ENCODE measurements around the gene FAM120AOS.

GRCh38 chr9:93440896-93441580, 12.3 kb downstream of the FAM120AOS start:
- TF ChIP-seq, protein P1, sequence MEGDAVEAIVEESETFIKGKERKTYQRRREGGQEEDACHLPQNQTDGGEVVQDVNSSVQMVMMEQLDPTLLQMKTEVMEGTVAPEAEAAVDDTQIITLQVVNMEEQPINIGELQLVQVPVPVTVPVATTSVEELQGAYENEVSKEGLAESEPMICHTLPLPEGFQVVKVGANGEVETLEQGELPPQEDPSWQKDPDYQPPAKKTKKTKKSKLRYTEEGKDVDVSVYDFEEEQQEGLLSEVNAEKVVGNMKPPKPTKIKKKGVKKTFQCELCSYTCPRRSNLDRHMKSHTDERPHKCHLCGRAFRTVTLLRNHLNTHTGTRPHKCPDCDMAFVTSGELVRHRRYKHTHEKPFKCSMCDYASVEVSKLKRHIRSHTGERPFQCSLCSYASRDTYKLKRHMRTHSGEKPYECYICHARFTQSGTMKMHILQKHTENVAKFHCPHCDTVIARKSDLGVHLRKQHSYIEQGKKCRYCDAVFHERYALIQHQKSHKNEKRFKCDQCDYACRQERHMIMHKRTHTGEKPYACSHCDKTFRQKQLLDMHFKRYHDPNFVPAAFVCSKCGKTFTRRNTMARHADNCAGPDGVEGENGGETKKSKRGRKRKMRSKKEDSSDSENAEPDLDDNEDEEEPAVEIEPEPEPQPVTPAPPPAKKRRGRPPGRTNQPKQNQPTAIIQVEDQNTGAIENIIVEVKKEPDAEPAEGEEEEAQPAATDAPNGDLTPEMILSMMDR (IDR thresholded peaks at IDR 0.05 in 4 of 5, conservative IDR thresholded peaks at IDR 0.05 in 1 of 5), result no peak
- no peak for TF ChIP-seq POLR2A (IDR thresholded peaks at IDR 0.05)
